NCI-H82 (cell line): Measurements from ENCODE around the gene GPC6.
A peak's percentile ranks its signal among the peaks of the same experiment; 100 is the strongest.

ENCODE experiments used
- DNase-seq: peaks from one replicate; lab custom pipeline; 2025; lab: John Stamatoyannopoulos, UW

GPC6 gene

GRCh38 chr13:93834051-93834450 lies 607.4 kb downstream of the GPC6 start:
- no peak for DNase-seq

DNA sequence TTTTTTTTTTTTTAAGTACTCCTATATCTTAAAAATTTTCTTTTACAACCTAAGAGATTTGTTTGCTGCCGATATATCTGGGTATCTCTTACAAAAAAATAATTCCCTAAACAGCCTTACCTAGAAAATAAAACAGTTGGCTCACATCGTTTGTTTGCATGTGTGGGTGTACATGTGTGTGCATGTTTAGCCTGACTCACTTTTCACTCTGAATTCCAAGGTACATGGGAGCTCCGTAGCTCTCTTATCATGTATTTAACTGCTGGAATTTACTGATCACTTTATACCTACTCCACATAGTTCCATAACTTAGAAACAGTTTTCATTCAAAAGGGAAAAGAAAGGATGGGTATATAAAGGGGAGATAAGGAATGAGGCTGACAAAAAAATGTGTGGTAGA lies 616.5 kb downstream of the GPC6 start:
- no peak for DNase-seq

- no peak for DNase-seq
Observed at GRCh38 chr13:93847162-93847561, 620.6 kb downstream of the GPC6 start.

DNA sequence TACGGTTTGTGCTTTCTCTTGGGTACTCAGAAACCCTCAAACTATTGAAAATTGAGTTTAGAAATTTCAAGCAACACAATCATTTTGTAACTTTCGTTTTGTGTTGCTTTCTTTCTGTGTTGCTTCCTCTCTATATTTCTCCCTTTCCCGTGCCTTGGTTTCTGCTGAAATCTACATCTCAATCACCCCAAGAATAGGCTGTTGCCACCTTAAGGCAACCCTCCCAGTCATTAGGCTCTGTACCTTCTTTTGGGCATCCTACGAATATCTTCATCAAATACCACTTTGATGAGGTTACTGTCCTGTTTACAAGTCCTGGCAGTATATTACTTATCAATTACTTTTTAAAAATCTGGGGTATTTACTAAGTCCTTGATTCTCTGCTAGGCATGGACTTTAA lies 621.6 kb downstream of the GPC6 start:
- DNase-seq: no peak

GRCh38 chr13:93851236-93851635 lies 624.6 kb downstream of the GPC6 start:
- no peak for DNase-seq

DNA sequence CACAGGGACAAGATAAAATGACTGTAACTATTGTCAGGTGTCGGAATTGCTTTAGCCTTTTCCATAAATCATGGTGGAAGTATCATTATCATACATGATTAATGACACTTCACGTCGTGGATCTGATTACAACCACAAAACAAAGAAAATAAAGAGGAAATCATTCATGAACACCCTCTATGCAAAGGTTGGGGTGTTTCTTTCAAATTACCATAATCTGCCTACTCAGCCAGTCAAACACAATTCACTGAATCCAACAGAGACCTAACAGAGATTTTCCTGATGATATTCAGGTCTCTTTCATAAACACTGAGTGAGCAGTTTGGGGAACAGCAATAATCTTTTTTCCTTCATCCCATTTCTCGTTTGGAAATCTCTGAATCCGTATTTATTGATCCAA lies 627.3 kb downstream of the GPC6 start:
- DNase-seq: no peak

DNA sequence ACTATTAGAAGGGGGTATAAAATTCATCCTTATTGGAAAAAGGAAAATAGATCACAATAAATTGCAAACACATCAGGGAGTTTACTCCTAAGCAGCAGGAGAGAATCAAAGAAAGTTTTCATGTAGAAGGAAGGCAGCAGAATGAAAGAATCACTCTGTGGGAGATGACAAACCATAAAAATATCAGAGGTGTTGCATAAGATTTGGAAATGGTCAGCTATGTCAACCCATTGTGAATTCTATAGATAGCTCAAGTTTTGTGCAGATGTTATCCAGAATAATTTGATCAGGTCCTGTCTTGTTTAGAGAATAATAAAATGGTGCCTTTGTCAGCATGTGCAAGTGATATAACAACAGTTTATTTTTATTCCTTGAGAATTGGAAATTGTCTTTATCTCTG lies 630.5 kb downstream of the GPC6 start:
- DNase-seq: no peak

DNA sequence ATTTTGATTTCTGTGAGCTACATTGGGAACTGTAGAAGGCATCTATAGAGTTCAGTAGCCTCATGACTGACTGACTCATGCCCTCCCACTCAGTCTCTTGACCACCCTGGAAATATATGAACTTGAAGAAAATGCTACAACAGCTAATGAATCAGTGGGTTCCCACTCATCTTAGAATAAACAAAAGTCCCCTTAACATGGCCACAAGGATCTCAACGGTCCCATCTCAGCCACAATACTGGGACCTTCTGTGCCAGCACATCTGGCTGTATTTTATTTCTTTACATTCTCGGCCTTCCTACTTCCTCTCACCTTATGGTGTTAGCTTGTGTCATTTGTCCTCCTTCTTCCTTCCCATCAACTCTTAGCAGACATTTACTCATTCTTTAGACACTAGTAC lies 633.1 kb downstream of the GPC6 start:
- DNase-seq: no peak

- peak; percentile 55 for DNase-seq
Observed at GRCh38 chr13:93861818-93862217, 635.2 kb downstream of the GPC6 start.

- peak; percentile 43 for DNase-seq
Observed at GRCh38 chr13:93862259-93862658, 635.7 kb downstream of the GPC6 start.

GRCh38 chr13:93865235-93865634 lies 638.6 kb downstream of the GPC6 start:
- peak; percentile 86 for DNase-seq

- no peak for DNase-seq
Observed at GRCh38 chr13:93867481-93867880, 640.9 kb downstream of the GPC6 start.

GRCh38 chr13:93872376-93872775 lies 645.8 kb downstream of the GPC6 start:
- no peak for DNase-seq

DNA sequence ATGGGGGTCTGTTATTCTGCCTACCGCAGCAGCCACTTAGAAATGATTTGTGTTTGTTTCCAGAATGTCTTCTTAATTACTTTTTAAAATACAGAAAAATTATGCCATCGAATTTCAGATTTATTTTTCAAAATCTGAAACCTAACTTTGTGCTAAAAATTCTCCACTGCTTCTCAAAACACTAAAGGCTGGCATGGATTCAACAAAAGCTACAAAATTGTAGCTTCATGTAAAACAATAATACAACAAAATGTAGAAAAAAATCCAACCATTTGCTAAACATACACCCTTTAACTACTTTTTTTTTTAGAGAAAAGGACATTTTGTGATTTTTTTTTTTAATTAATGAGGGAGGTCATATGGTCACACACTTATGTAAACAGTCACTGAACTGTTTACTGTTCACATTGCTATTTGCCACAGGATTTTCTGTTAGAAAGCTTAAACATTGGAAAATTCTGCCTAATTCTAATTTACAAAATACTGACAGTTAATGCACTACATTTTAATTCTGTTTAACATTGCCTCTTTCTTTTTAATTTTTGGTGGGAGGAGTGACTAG lies 646.3 kb downstream of the GPC6 start:
- no peak for DNase-seq

DNA sequence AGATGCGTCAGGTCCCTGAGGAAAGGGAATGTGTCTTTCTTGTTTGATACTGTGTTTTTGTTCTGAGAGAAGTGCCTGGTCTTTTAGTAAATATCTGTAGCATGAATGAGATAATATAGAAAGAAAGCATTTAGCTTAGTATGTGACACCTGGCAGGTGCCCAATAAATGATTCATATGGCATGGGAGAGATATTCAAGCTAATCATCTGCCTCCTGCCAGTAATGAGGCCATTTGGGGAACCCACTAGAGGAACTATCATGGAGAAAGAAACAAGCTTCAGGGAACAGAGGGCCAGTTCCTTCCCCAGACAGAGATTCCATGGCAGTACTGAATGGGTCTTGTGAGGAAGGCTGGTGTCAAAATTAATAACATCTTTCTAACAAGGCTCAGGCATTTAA lies 648.9 kb downstream of the GPC6 start:
- no peak for DNase-seq

DNA sequence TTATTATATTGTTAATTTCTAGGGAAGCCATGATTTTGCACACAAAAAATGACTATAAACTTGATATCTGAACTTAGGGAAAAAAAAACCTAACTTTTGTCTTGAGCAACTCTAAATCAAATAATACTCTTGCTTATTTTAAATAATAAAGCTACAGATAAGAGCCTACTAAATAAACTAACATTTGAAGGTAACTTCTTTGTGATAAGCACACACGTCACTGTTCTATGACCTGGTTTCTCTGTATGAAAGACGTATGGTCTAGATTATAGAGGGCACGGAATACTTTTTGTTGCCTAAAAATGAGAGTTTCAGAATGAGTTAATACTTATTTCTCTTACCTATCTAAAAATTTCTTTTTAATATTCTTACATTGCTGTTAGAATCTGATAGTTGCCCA lies 649.6 kb downstream of the GPC6 start:
- DNase-seq: no peak

GRCh38 chr13:93878675-93879074 lies 652.1 kb downstream of the GPC6 start:
- DNase-seq: no peak

GRCh38 chr13:93881411-93881810 lies 654.8 kb downstream of the GPC6 start:
- DNase-seq: no peak

GRCh38 chr13:93882086-93882651 lies 655.6 kb downstream of the GPC6 start:
- peak; percentile 37 for DNase-seq

DNA sequence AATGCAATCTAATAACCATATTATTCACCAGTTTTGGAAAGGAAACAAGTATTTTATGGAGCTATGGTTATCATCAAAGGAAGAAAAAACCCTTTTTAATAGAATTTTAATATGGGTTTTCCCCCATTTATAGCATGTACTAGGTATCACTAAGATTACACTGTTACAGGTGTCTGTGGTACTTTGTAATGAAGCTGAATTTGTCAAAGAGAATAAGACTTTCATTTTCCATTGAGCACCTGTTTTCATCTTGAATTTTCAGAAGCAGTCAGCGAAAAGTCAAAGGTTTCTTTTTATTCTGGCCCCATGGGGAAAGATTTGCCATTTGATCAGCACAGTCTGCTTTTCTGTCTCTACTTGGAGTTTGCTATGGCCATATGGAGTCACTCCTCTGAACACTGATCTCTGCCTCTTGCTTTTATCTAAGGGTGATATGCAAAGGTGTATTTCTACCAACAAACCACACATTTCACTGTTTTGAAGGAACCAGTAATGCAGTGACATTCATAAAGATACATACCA lies 662.9 kb downstream of the GPC6 start:
- no peak for DNase-seq

DNA sequence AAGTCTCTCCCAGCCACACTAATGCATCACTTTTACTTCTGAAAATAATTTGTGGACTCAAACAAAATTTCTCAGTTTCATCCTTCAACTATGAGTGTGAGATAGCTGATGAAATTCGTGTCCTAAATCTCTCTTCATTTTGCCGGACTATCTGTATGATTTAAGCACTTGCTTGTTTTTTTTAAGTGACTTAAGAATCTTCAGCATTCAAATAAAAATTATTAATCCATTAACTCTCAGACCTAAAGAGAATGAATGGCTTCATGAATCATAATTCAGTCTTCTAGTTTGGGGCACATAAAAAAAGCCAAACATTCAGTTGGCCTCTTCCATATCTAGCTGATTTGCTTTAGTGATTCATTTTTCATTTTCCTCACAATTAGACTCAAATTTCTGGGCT lies 673.4 kb downstream of the GPC6 start:
- no peak for DNase-seq

DNA sequence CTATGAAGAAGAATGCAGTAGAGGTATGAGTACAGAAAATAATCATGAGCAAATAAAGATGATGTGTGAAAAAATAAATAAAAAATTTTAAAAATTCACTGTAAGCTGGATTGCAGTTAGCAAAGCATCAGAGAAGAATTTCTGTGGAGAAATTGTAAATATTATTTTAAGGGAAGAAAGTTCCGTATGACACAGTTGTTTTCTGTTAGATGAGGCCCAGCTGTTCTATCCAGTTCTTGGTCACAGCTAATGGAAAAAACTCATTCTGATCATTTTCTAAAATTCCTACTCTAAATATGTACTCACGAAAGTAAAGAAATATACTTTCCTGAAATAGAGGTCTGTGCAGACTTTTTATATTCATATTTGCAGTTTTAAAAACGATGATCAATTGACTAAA lies 674.1 kb downstream of the GPC6 start:
- no peak for DNase-seq

DNA sequence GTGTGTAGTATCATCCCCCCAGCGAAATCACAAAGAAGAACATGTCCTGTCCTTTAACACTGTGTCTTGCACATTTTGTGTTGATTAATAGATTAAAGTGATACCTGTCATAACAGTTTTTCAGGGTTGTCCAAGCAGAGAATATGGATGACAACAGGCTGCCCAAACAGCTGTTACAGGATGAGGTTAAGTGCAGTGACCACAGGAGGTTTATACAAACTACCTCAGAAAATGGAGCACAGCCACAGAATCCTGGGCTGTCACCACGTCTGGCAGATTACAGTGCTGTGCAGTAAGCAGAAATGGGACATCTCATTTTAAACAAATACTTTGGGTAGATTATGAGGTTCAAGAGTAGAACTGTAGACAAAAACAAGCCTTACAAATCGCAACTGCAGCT lies 677.3 kb downstream of the GPC6 start:
- peak; percentile 58 for DNase-seq

GRCh38 chr13:93915269-93915809 lies 688.7 kb downstream of the GPC6 start:
- DNase-seq: no peak
